Epithelial cell of proximal tubule (primary cell): ENCODE data around the gene ATG7. TPM values are rescaled to one million over a fixed set of nuclear protein-coding genes. Genes with fewer than 3 reads are reported as not detected.

Source experiments
- DNase-seq: peaks from one replicate; pipeline ENCODE4 v3.0.0-alpha.2; 2011; ENCODE audit warnings: low read depth
- H3K4me3 ChIP-seq: 2 replicates; pipeline ENCODE4 v1.5.1; 2011; ENCODE audit warnings: low read depth, mild to moderate bottlenecking, low read length
- total RNA-seq: library from RNA; depleted of rRNA; stranded (reverse); fragments of >200 nt; gene quantifications from 2 replicates; pipeline ENCODE4 v1.2.3, GENCODE V29; 2015
- TF ChIP-seq, protein P1 (sequence below): conservative IDR thresholded peaks from 2 replicates; pipeline ENCODE4 v1.5.1; 2012; ENCODE audit warnings: low read depth, mild to moderate bottlenecking, low read length

The ATG7 gene
- total RNA-seq, 1 donor from 2014 or later = 68.5 TPM

DNA sequence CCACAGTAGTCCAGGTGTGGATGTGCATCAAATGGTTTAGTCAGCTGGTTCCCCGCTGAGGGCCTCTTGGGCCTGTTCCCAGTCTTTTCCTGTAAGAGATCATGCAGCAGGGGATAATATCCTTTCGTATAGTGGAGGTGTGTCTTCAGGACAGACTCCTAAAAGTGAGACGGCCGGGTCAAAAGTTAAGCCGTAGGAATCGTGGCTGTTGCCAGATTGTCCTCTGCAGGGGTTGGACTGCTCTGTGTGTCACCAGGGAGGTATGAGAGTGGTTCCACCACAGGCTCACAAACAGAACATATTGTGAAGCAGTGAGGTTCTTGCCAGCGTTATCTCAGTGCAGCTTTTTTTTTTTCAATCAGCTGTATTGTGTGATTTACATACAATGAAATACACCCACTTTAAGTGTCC, 276.5 kb downstream of the ATG7 start:
- no peak for DNase-seq
- H3K4me3 ChIP-seq = no peak overlapping the region
- TF ChIP-seq, protein P1, sequence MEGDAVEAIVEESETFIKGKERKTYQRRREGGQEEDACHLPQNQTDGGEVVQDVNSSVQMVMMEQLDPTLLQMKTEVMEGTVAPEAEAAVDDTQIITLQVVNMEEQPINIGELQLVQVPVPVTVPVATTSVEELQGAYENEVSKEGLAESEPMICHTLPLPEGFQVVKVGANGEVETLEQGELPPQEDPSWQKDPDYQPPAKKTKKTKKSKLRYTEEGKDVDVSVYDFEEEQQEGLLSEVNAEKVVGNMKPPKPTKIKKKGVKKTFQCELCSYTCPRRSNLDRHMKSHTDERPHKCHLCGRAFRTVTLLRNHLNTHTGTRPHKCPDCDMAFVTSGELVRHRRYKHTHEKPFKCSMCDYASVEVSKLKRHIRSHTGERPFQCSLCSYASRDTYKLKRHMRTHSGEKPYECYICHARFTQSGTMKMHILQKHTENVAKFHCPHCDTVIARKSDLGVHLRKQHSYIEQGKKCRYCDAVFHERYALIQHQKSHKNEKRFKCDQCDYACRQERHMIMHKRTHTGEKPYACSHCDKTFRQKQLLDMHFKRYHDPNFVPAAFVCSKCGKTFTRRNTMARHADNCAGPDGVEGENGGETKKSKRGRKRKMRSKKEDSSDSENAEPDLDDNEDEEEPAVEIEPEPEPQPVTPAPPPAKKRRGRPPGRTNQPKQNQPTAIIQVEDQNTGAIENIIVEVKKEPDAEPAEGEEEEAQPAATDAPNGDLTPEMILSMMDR = no peak

DNA sequence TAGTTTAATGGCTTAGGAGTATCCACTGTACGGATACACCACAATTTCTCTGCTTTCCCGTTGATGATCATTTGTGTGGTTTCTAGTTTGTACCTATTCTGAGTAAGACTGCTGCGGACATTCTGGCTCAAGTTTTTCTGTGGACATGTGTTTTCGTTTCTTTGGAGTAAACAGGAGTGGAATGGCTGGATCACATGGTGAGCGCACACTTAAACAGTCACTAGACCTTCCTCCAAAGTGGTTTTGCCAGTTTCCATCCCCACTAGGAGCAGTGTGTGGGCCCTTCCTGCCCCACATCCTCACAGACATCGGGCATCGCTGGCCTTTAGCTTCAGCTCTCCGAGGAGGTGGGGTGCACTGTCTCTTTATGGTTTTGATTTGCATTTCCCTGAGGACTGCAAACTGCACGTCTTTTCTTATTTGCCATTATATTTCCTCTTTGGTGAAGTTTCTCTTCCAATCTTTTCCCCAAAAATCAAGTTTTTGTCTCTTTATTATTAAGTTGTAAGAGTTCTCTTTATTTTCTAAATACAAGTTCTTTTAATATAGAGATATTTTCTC, 277.5 kb downstream of the ATG7 start:
- TF ChIP-seq, protein P1 = no peak
- DNase-seq = no peak
- no peak overlapping the region for H3K4me3 ChIP-seq

- no peak for DNase-seq
- TF ChIP-seq, protein P1 = no peak
- H3K4me3 ChIP-seq = no peak overlapping the region
Measured at GRCh38 chr3:11551036-11551435, 278.8 kb downstream of the ATG7 start.

DNA sequence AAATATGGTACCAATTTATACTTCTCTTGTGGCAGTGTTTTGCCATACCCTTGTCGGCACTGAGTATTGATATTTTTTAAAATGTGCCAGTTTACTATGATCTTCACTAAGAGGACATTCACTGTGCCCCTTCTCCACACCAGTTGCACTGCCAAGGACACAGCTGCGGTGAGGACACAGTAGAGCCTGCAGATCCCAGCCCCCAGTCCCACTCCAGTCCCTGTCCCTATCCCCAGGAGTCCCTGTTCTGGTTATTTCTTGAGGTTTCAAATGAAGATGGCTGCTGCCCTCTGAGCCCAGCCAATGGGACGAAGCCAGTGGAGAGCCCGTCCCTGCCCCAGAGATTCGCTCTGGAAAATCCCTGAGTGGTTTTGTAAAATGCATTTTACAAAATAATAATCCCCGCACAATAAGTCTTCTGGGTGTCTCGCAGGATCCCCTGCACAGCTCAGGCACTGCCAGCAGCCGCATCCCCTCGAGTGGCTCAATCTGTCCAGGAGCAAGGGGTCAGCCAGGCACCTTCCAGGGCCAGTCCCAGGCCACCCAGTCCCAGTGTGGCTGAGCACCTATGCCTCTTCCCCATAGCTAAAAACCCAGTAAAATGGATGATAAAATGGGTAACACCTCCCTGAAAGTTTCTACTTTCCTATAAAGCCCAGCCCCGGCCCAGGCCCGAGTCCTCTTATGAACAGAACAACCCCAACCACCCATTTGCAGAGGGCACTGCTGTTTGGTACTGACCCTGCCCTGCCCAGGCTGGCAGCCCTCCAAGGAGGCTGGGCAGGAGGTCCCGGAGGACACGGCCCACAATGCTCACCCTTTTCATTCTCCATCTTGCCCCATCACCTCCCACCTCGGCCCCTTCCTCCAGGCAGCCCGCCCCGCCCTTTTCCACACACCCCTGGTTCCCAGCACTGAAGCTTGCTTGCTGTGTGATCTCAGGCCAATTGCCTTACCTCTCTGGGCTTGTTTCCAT, 280.4 kb downstream of the ATG7 start:
- no peak for DNase-seq
- H3K4me3 ChIP-seq = no peak overlapping the region
- TF ChIP-seq, protein P1 = no peak

- no peak overlapping the region for H3K4me3 ChIP-seq
- TF ChIP-seq, protein P1 = no peak
- DNase-seq = no peak
Measured at GRCh38 chr3:11553436-11554235, 281.4 kb downstream of the ATG7 start.

DNA sequence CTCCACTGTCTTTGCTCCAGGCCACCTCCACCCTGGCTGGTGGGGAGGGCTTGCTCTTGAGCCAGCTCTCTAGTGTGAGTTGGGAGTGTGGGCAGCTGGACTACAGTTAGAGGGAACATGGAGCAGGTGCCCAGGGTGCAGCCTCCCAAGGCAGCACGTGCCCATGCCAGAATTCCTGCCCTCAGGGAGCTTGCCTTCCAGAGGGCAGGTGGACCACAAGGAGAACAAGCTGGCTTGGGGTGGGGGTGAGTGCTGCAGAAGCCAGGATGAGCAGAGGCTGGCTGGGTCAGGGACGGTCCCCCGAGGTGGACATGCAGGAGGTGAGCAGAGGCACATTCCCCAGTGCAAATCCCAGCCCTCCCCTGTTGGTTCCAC, 282.0 kb downstream of the ATG7 start:
- no peak overlapping the region for H3K4me3 ChIP-seq
- TF ChIP-seq, protein P1 = no peak
- no peak for DNase-seq
